IPS-NIHi11 (cell line): ENCODE measurements around the gene MLPH.
A peak's percentile ranks its signal among the peaks of the same experiment; 100 is the strongest.

Source experiments
- DNase-seq: peaks from one replicate; pipeline ENCODE4 v3.0.0; 2012; ENCODE audit warnings: mixed read lengths, low spot score

The MLPH gene

DNA sequence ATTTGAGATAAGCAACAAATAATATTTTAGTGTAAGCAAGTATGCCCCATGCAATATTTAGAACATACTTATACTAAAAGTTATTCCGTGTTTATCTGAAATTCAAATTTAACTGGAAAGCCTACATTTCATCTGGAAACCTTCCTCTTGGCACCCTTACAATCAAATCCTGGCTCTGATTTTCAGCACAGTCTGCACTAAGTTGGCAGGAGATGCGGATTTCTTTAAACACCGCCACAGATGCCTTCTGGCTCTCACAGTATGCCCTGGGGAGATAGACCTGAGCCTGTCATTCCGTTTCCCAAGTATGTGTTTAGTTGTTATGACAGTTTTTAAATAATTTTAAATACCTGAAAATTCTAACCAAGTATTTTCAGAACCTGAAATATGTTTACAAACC, 7.3 kb upstream of the MLPH start:
- no peak for DNase-seq

DNA sequence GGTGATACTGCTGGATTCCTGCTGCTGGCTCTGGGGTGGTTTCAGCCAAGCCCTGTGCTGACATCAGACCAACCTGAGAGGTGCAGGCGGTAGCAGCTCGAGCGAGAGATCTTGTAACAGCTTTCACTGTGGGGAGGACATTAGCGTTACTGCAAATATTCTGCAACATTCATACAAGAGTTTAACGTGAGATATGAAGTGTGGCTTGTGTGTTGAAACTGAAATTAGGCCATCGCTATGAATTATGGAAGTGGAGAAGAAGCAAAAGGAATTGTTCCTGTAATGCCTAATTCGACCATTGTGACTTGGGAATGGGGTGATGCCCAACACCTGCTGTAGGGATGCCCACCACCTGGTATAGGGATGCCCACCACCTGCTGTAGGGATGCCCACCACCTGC, 6.5 kb upstream of the MLPH start:
- no peak for DNase-seq

DNA sequence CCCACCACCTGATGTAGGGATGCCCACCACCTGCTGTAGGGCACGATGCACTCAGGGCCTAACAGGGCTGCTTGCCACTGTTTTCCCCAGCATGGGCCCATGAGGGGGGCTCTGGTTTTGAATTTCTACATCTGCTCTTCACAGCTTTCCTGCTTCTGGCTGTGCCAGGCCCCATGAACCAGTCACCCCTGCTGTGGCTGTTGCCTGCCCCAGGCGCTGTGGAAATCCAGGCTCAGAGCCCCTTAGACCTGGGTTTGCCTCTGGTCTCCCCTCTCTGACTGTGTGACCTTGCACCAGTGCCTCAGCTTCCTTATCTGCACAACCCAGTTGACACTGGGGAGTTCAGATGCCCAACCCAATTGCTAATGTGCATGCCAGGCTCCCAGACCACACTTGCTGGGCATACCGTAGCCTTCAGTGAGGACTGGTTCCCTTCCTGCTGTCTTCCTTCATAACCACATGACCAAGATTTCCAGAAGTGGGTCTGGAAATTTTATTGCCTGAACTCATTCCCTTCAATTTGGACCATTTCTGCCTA, 6.0 kb upstream of the MLPH start:
- no peak for DNase-seq

DNA sequence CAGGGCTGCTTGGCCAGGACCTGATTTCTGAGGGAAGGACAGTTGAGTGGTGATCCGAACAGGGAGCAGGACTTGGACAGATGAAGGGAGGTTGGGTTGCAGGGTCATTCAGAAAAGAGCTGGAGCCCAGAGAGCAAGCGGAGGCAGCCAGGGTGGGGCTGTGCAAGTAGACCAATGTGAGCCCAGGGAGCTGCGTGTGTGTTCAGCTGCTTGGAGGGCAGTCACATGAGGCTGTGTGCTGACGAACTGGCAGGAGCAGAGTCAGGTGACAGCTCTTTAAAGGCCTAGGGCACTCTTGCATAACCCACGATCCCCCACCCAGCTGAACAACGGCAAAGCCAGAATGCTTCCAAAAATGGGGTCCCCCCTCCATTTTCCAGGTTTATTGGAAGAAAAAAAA, 4.6 kb upstream of the MLPH start:
- no peak for DNase-seq

DNA sequence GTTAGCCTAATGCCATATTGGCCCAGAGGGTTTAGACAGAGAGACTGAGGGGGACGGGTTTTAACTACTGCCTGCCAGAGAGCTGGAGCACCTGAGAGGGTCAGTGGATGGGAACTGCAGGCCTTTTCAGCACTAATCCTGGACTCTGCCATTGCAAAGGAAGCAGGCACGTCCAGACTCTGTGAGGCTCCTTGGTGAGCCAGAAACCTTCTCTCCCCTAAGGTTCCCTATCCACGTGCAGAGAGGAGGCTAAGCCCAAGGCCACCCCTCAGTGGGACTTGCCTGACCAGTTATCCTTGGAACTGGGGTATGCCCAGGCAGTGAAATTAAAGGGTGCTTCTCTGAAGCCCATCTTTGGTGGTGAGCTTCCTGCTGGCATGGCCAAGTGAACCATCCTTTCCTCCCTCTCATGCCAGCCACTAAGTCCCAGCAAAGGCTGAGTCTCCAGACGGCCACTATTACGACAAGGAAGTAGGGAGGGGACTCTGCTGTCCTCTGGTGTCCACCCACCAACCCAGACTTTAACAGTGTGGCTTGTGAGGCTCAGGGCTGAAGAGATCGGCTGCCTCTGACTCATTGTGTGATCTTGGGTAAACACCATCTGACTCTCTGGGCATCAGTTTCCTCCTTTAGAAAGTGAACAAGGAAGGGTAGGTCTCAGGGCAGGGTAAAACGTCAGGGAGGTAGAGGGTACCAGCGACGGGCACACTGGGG, 3.9 kb upstream of the MLPH start:
- DNase-seq: no peak

- DNase-seq: no peak
Measured at GRCh38 chr2:237485304-237485703, 1.7 kb upstream of the MLPH start.

DNA sequence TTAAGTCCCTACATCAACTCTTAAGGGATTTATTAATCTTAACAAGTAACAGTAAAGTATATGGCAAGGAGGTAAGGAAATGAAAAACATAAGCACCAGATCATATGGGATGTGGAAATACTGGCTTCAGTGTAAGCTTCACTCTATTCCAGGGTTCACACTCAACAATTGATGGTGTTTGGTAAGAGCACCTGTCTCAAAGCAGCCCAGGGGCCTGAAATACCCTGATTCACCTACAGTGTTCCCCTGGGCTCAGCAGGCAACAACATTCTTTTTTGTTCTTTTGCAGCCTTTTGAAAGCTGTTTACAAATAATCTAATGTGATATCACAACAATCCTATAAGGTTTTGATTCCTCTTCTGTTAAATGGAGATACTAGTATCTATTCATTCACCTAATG, 1.2 kb upstream of the MLPH start:
- no peak for DNase-seq

GRCh38 chr2:237486334-237486818, 675 bp upstream of the MLPH start:
- no peak for DNase-seq

DNA sequence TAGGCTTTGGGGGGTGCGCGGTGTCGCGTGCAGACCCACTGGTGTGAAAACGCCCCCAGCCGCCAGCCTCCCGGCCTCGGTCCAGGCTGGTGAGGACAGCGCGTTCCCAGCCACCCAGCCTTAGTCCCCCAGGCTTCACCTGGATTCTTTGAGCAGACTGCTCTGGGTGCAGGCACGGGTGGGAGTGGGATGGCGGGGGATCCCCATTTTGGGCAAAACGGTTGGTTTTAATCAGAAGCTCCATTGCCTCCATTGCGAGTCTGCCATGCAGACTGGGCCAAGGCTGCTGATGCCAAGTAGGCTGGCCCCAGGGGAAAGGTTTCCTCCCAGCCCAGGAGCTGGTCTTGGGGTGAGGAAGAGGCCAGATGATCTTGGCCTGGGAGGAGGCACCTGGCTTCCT, 445 bp downstream of the MLPH start:
- DNase-seq: no peak

GRCh38 chr2:237488295-237488694, 1.2 kb downstream of the MLPH start:
- DNase-seq: no peak

DNA sequence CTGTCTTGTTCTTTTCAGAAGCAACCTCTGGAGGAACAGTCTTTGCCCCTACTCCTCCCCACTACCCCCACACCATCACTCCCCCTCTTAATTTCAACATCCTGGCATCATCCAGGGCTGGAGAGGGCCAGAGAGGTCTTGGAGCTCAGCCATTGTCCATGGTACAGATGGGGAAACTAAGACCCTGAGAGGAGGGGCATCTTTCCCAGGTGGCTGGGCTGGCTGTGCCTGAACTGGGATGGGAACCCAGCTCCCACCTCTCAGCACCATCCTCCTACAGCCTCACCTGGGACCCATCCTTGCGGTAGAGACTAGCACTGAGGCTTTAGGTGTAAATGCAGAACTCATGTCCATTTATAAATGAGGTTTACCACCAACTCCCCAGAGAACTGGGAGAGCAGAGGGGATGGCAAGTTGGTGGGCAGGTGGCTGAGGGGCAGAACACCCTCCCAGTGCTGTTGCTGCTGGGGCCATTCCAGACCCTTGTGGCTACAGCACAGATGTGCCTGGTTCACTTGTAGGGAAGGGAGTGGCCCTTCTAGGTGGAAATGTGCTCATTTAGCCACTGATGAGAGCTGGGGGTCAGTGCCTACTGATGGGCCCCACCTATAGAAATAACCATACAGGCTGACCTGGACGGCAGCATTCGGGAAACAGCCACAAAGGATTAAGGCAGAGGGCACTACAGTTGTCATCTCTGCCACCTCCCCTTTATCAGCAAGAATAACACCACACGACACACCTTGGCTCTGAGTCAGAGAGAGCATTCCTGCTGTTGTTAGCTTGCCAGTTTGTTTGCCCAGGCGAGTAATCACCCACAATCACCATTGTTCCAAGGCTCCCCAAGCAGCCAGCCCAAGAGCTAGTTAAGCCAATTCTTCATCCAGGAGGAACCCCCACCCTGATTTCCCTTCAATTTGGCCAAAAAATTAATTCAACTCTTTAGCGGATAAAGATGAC, 2.1 kb downstream of the MLPH start:
- no peak for DNase-seq

DNA sequence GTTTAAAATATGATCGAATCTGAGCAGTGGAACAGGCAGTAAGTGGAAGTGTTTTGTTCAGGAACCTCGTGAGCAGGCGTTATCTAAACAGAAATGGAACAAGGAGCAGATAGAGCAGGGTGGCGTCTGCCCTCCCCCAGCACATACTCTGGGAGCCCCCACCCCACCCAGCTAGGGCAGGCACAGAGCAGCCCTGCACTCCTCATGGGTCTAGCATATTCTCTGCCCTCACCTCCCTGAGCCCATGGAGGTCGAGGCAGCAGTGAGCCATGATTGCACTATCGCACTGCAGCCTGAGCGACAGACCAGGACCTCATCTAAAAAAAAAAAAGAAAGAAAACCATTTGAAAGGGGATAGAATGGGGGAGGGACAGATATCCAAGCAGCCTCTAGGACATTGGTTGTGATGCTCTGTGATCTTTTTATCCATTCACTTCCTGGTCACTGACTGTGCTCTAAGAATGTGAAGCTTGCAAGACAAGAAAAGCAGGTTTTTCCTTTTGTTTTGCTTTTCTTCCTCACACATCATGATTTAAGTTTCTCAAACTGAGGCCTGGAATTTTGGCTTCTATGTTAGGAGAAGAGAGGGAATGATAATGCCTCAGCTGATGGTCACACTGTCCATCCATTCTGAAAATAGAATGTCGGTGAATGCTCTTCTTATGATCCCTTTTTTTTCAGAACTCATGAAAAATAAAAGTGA, 3.1 kb downstream of the MLPH start:
- DNase-seq: peak; percentile 58

DNA sequence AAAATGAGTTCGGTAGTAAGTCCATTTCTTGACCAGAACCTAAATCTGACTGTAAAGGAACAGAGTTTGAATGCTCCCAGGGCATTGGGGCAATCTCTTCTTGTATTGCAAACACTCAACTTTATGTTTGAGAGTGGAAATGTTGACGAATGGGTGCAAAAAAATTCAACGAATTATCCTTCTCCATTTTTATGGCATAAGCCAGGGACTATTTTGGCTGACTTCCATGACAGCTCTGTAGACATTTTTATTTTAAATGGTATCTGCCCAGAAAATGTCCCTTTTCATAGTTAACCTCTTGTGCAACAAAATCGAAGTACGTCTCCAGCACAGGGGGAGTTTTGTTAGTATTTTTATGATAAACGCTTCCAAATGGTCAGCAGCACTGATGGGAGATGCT, 3.7 kb downstream of the MLPH start:
- no peak for DNase-seq

DNA sequence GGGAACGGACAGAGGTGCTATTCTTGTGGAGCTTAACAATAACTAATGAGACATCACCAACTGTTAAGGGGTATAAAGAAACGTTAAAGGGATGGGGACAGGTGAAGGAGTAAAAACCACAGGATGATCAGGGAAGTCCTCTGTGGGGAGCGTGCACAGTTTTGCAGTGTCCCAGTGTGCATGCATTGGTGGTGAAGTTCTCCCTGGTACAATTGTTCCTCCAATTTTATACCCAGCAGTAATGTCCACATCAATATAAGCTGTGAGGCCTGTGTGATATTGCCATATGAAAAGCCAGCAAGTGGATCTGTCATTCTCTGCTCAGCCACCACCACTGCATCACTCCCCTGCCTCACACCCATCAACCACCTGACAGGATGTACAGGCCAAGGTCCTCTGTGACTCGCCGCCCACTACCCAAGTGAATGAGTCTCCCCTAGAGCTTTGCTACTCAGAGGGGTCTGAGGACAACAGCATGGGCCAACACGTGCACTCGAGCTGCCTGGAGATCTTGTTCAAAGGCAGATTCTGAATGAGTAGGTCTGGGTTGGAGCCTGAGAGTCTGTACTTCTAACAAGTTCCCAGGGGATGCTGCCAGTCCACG, 4.6 kb downstream of the MLPH start:
- no peak for DNase-seq

DNA sequence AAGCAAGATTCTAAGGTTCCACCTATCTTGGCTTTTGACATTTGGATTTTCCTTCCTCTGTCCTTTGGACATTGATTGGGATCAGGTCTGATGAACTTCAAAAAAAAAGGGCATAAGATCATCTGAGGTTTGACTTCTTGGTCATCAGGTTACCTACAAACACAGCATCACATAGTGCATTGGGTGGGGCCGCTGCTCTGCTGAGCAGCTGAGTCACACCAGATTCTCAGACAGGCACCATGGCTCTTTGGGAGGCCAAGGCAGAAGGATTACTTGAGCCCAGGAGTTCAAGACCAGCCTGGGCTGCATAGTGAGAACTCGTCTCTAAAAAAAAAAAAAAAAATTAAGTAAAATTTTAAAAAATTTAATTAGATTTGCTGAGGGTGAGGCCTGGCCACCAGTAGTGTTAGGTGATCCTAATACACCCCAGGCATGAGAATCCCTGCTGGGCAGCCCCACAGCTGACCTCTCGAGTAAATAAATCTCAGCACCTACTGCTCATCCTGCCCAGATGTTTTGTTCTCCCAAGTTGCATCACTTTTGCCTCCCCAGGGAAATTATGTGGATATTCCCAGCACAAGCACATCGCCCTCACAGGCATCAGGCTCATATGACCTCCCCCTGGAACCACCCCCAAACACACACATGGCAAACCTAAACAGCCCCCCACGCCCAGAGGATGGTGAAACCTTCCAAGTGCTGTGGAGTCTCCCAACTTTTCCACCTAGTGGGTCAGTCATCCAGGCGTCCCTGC, 5.3 kb downstream of the MLPH start:
- DNase-seq: no peak

GRCh38 chr2:237494066-237494465, 7.0 kb downstream of the MLPH start:
- DNase-seq: no peak

GRCh38 chr2:237495521-237496117, 8.6 kb downstream of the MLPH start:
- no peak for DNase-seq

GRCh38 chr2:237496428-237496827, 9.4 kb downstream of the MLPH start:
- no peak for DNase-seq

- peak; percentile 32 for DNase-seq
Measured at GRCh38 chr2:237497009-237497837, 10.2 kb downstream of the MLPH start.

DNA sequence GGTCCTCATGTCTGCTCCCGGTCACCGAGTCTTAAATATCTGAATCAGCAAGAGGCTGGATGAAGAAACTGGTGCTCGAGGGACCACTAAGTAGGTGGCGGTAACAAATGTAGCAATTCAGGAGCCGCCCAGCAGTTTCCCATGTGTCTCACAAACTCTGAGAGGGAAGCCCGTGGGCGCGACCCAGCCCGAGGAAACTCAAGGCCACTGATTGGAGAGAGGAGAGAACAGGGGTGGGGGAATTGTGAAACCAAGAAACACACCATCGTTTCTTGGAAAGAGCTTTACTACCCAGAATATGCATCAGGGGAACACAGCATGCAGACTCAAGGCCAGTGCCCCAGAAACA, 10.8 kb downstream of the MLPH start:
- no peak for DNase-seq
